Epidermal melanocyte (primary cell): Measurements from ENCODE around the gene RAB2B.
"Not testable (repeated sequence)": the region's sequence is repeated elsewhere in the genome, so short reads cannot be mapped to it uniquely, and the experiment has no call there.

Experiments
- DNase-seq: peaks from one replicate; pipeline ENCODE4 v3.0.0; 2011; ENCODE audit warnings: low spot score; ENCODE audit not compliant: insufficient read length

RAB2B gene

DNA sequence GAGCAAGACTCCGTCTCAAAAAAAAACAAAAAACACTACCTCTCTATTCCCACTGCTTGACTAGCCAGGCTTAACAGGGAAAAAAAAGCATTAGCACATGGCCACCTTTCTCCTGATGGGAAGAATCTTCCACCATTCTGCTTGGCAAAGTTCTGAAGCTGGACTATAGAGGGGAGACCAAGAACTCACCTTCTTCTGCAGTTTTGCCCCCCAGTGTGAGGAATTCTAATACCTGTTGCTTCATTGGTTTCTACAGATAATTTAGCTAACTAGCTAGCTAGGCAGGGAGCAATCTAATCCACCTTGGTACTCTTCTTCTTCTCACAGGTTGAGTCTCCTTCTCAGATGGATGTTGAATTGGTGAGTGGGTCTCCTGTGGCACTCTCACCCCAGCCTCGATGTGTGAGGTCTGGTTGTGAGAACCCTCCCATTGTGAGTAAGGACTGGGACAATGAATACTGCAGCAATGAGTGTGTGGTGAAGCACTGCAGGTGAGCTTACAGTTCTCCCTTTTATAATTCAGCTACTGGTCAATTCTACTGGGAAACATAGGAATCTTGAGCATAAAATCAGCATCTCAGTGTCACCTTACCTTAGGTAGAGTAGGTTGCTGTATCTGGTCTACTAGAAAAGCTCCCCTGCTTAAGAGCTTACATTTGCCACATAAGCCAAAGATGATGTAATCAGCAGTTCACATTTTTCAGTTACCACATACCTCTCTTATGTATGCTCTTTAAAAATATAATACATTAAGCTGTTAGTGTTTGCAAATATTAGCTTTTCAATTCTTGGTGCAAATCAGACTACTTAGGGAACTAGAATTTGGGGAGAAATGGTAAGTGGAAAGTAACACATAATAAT, 18.4 kb upstream of the RAB2B start:
- DNase-seq, result no peak

GRCh38 chr14:21486640-21487087, 9.9 kb upstream of the RAB2B start:
- DNase-seq, result no peak

DNA sequence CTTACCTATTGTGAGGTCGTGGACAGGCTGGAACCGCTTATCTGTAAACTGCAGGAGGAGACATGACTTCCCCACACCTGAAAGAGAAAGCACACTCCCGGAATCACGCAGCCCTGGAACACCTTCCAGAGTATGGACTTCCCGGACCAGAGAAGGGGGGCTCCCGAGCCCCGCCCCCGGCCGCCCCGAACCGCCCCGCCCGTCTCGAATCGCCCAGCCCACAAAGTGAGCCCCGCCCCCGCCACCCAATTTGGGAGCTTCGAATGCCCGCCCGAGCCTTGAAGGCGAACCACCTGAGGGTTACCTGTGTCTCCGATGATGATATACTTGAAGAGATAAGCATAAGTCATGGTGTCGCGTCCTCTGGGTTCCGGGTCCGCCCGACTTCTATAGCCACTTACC, 235 bp downstream of the RAB2B start:
- DNase-seq, result no peak

GRCh38 chr14:21475767-21476522, 814 bp downstream of the RAB2B start:
- no peak for DNase-seq

DNA sequence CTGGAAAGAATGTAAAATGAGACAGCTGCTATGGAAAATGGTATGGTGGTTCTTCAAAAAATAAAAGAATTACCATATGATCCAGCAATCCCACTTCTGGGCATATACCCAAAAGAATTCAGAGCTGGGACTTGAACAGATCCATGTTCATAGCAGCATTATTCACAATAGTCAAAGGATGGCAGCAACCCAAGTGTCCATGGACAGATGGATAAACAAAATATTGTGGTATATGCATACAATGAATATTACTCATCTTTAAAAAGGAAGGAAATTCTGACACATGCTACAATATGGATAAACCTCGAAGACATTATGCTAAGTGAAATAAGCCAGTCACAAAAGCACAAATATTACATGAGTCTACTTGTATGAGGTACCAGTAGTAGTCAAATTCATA, 9.1 kb downstream of the RAB2B start:
- DNase-seq, result no peak

GRCh38 chr14:21455912-21456667, 20.7 kb downstream of the RAB2B start, which contains the start of gene CHD8:
Gene CHD8, minus strand, starts transcription at chr14:21456123. Its CDS starts 24,480 bp downstream, at chr14:21431643.
- DNase-seq, result peak; percentile 98

GRCh38 chr14:21455592-21455911, 21.2 kb downstream of the RAB2B start:
- no peak for DNase-seq

DNA sequence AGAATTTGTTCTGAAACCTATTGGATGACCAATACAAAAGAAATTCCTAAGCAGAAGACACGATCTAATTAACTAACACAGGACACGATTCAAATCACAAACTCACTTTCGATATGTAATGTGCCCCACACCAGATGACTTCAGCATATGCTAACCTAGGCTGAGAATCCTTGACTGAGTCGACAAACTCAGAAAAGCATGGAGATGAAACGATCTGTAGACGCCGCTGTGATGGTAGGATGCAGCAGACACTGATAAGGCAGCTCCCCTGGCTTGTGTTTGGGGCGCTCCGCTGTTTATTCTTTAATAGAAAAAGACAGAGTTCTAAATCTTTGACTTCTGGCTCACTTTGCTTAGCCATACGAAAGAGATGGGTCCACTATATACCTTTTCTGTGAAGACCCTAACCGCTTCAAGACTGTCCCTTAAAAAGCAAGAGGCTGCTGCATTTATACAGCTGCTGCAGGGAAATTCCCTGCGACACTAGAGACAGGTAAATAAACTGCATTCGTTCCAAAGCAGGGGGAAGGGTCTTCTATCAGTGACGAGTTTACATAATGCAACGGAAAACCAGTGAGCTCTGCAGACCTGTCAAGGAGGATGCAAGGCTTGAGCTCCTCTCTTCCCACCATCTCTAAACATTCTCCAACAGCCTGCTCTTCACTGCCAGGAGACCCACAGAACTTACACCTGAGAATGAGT, 21.8 kb downstream of the RAB2B start:
- no peak for DNase-seq

- no peak for DNase-seq
These were observed 26.9 kb downstream of the RAB2B start for GRCh38 chr14:21449899-21450216.

DNA sequence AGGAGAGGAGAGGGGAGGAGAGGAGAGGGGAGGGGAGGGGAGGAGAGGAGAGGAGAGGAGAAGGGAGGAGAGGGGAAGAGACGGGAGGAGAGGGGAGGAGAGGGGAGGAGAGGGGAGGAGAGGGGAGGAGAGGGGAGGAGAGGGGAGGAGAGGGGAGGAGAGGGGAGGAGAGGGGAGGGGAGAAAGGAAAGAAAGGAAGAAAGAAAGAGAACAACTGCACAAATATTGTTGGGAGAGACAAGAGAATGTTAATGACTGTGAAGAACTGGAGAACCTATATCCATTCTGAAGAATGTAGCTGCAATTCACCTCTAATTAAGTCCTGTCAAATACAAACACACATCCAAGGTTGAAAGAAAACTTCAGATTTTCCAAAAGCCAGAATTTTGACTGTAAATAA, 34.1 kb downstream of the RAB2B start:
- not testable (repeated sequence) for DNase-seq

- DNase-seq, result no peak
These were observed 35.9 kb downstream of the RAB2B start for GRCh38 chr14:21440859-21441258.

GRCh38 chr14:21437063-21437901, 39.5 kb downstream of the RAB2B start:
- peak; percentile 88 for DNase-seq

DNA sequence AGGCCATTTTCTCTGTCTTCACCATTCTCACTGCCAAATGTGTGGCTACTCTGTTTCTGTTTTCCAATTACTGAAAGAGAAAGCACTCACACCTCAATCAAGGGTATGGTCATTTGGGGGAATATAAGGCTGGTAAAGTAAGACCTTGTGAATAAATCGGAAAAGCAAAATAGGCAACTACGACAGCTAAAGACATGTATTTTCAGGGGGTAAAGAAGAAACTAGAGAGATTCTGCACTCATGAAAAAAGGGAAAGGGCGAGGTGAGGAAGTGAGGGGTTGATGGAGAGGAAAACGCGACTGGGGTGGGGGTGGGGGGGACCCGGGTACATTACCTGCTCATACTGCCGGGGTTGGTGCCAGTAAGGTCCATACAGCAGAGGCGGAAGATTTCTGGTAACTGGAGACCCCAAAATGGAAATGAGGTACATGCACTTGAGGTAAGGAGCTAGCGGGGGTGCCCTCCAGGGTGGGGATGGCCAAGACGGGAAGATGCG, 40.1 kb downstream of the RAB2B start:
- no peak for DNase-seq

DNA sequence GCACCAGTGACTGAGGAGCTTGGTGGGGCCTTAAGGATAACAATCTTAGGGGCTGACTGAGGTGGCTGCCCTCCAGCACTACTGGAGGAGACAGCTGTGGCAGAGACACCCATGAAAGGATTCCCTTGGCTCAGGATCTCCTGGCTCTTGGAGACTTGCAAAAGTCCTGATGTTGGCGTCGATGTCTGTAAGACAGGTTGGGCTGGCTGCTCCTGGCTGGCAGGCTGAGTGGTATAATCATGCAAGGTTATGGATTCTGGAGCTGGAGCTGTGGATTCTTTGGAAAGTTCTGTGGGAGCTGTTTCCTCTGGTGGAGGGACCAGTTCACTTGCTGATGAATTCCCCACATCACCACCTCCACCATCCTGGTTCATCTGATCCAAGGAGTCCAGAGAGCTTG, 45.6 kb downstream of the RAB2B start:
- DNase-seq, result no peak

DNA sequence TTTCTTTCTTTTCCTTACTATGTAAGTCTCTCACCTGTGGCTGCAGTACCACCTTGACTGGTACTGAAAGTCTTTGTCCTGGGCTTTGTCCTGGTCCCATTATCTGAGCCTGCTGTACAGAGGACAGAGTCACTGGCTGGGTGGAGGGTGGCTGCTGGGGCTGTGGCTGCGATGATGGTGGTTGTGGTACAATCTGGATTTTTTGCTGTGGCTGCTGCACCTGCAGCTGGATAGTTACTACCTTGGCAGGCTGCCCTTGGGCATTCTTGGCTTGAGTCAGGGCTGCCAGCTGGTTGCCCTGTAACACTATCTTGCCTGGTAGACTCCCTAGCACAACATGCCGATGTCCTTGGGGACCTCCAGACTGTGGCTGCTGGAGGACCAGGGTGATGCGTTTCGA, 47.8 kb downstream of the RAB2B start:
- no peak for DNase-seq

DNA sequence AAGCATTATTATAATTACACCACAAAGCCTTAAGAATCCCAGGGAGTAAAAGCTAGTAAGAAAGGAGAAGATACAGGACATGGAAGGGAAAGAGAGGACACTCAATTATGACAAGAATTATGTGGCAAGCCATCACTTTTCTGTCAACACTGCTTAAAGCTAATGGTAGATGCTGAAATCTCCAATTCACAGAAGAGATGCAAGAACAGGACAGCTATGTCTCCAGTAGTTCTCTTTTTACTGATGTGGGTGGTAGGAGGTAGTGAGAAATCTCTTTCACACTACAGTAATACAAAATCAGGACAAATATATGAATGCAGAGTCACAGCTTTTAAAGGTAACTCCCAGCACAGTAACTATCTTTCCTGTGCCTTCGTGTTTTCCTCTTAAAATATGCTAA, 50.1 kb downstream of the RAB2B start:
- DNase-seq, result no peak

DNA sequence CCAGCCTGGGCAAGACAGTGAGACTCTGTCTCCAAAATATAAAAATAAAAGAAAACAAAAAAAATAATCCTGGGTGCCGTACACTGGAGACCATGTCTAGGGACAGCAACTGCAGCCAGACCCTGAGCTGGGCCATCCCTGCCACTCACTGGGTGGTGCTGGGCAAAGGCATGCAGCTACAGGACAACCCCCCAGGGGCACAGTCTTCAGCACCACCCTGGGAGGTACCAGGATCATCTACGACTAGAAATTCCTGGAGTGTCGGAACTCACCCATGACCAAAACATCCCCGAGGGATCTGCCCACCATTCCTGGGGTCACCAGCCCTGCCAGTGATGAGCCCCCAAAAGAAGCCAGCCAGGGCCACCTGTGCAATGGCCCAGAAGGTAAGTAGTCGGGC, 57.2 kb downstream of the RAB2B start:
- no peak for DNase-seq

GRCh38 chr14:21415329-21415728, 61.4 kb downstream of the RAB2B start:
- no peak for DNase-seq

GRCh38 chr14:21414137-21414631, 62.6 kb downstream of the RAB2B start:
- no peak for DNase-seq
